Measurements from ENCODE around the gene PDE11A.

PDE11A gene

DNA sequence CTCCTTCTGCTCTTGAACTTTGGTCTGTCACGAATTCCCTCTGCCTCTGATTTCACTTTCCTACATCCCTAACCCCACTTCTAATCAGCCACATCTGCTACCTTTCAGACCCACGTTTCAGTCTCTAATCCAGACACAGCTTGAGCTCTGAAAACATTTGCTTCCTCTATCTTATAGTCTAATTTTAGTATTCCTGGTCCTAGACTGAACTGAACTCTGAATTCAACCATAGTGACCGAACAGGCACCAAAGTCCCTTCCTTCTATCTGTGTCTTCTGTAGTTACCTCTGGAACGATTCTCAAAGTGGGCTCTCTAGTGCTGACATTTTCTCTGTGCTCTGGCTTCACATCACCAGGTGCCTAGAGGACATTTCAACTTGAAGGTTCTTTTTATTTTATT is 156.2 kb downstream of the PDE11A start:
- Histone ChIP-seq H3K4me2 (ENCODE audit: low read length) (no peak overlapping the region), H3K9ac (no peak overlapping the region), H3K36me3 (ENCODE audit: control insufficient read depth, insufficient read depth, low read length) (no peaks in the 10 kb centered on the region), H3K27ac (no peak overlapping the region), H3K79me2 (no peaks in the 10 kb centered on the region), H3K27me3 (ENCODE audit: control insufficient read depth, insufficient read depth, low read length) (no peaks in the 10 kb centered on the region), H3K4me3 (ENCODE audit: low read depth, low read length) (no peak overlapping the region), H3K4me1 (no peaks in the 10 kb centered on the region), H2AFZ (no peak overlapping the region), H3K9me3 (ENCODE audit: control insufficient read depth, low read length) (no peaks in the 10 kb centered on the region)
- TF ChIP-seq, protein P1, sequence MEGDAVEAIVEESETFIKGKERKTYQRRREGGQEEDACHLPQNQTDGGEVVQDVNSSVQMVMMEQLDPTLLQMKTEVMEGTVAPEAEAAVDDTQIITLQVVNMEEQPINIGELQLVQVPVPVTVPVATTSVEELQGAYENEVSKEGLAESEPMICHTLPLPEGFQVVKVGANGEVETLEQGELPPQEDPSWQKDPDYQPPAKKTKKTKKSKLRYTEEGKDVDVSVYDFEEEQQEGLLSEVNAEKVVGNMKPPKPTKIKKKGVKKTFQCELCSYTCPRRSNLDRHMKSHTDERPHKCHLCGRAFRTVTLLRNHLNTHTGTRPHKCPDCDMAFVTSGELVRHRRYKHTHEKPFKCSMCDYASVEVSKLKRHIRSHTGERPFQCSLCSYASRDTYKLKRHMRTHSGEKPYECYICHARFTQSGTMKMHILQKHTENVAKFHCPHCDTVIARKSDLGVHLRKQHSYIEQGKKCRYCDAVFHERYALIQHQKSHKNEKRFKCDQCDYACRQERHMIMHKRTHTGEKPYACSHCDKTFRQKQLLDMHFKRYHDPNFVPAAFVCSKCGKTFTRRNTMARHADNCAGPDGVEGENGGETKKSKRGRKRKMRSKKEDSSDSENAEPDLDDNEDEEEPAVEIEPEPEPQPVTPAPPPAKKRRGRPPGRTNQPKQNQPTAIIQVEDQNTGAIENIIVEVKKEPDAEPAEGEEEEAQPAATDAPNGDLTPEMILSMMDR (IDR thresholded peaks at IDR 0.05), result no peak

DNA sequence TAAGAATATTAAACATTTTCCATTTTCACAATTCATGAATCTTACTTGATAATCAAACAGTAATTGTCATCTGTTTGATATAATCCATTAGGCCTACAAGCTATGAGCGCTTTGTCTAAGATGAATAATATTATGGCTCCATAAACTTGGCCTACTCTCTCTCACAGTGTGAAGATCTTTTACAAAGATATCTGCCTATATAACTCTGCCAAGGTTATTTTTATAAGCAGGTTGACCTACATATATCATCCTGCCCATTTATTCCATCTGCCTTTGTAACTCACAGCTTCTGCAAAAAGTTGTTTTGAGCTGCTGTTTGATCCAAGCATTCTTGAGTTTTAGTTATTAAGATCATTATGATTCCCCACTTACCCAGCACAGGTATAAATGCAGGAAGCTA is 158.3 kb downstream of the PDE11A start:
- Histone ChIP-seq H3K36me3 (ENCODE audit: control insufficient read depth, insufficient read depth, low read length) (no peaks in the 10 kb centered on the region), H3K27ac (no peak overlapping the region), H3K4me2 (ENCODE audit: low read length) (no peak overlapping the region), H3K4me1 (no peaks in the 10 kb centered on the region), H3K9ac (no peak overlapping the region), H3K27me3 (ENCODE audit: control insufficient read depth, insufficient read depth, low read length) (no peaks in the 10 kb centered on the region), H3K9me3 (ENCODE audit: control insufficient read depth, low read length) (no peaks in the 10 kb centered on the region), H3K4me3 (ENCODE audit: low read depth, low read length) (no peak overlapping the region), H3K79me2 (no peaks in the 10 kb centered on the region), H2AFZ (no peak overlapping the region)
- TF ChIP-seq, protein P1 (IDR thresholded peaks at IDR 0.05), result no peak

DNA sequence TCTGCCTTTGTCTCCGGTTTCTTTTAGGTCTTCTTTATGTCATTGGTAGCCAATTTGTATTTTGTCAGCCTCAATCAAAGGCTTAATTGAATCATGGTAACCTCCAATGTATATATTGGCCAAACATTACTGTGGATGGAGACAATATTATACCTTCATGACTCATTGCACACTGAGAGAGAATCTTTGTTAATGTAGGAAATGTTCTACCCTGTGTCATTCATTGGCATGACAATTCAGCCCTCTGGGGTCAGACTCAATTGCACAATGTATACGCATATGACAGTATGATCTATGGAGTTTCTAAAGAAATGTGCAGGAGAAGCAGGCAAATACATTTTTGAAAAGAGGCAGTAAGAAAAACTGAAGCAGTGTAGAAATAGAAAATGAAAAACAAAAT is 162.6 kb downstream of the PDE11A start:
- H3K27ac ChIP-seq, result no peak overlapping the region
- TF ChIP-seq, protein P1 (IDR thresholded peaks at IDR 0.05), result no peak
- no peaks in the 10 kb centered on the region for H3K27me3 ChIP-seq (ENCODE audit: control insufficient read depth, insufficient read depth, low read length)
- no peaks in the 10 kb centered on the region for H3K9me3 ChIP-seq (ENCODE audit: control insufficient read depth, low read length)
- H3K36me3 ChIP-seq (ENCODE audit: control insufficient read depth, insufficient read depth, low read length), result no peaks in the 10 kb centered on the region
- H3K9ac ChIP-seq, result no peak overlapping the region
- H2AFZ ChIP-seq, result no peak overlapping the region
- H3K4me2 ChIP-seq (ENCODE audit: low read length), result no peak overlapping the region
- H3K4me1 ChIP-seq, result peaks cover 2% of the 10 kb centered on the region
- no peaks in the 10 kb centered on the region for H3K79me2 ChIP-seq
- H3K4me3 ChIP-seq (ENCODE audit: low read depth, low read length), result no peak overlapping the region

DNA sequence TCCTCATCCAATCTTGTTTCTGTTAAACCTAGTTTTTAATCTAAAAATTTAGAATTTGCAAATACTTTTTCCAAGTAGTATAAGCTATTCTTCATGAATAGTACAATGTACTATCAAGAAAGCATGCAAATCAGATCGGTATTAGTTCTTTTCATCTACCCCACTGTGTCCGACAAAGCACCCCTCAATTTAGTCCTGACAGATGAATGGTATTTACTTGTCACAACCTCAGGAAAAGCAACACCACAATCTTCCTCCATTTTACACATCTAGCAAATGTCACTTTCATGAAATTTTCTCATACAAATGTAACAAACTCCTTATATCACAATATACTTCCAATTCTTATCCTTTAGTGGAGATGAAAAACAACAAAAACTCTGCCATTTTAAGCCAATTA is 163.8 kb downstream of the PDE11A start:
- Histone ChIP-seq H3K4me3 (ENCODE audit: low read depth, low read length) (no peak overlapping the region), H3K4me1 (peaks cover 2% of the 10 kb centered on the region), H3K27ac (no peak overlapping the region), H3K27me3 (ENCODE audit: control insufficient read depth, insufficient read depth, low read length) (no peaks in the 10 kb centered on the region), H3K9me3 (ENCODE audit: control insufficient read depth, low read length) (no peaks in the 10 kb centered on the region), H3K36me3 (ENCODE audit: control insufficient read depth, insufficient read depth, low read length) (no peaks in the 10 kb centered on the region), H2AFZ (no peak overlapping the region), H3K4me2 (ENCODE audit: low read length) (no peak overlapping the region), H3K9ac (no peak overlapping the region), H3K79me2 (no peaks in the 10 kb centered on the region)
- TF ChIP-seq, protein P1 (IDR thresholded peaks at IDR 0.05), result no peak

DNA sequence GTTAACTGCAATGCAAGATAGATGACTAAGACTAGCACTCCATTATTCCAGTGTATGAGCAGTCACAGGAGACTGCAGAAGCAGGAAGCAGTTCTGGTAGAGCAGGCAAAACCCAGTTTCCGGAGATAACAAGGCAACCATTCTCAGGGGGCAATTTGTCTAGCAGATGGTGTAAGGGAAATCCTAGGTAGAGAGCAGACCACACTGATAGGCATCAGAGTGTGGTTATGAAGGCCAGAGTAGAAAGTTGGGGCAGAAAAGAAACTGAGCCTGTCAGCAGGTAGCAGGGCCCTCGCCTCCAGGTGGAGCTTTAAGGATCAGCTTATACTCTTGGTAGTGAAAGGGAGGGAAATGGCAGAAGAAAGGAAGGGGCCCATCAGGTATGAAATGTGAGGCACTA is 164.4 kb downstream of the PDE11A start:
- no peaks in the 10 kb centered on the region for H3K79me2 ChIP-seq
- H3K27me3 ChIP-seq (ENCODE audit: control insufficient read depth, insufficient read depth, low read length), result no peaks in the 10 kb centered on the region
- H3K4me1 ChIP-seq, result peaks cover 2% of the 10 kb centered on the region
- no peak overlapping the region for H3K27ac ChIP-seq
- no peak overlapping the region for H3K4me3 ChIP-seq (ENCODE audit: low read depth, low read length)
- H3K4me2 ChIP-seq (ENCODE audit: low read length), result no peak overlapping the region
- no peak overlapping the region for H3K9ac ChIP-seq
- H2AFZ ChIP-seq, result no peak overlapping the region
- no peaks in the 10 kb centered on the region for H3K36me3 ChIP-seq (ENCODE audit: control insufficient read depth, insufficient read depth, low read length)
- TF ChIP-seq, protein P1 (IDR thresholded peaks at IDR 0.05), result no peak
- H3K9me3 ChIP-seq (ENCODE audit: control insufficient read depth, low read length), result no peaks in the 10 kb centered on the region

Measured in parathyroid adenoma (tissue), 2 donors.